Measurements from ENCODE around the gene SSU72. TPM values are rescaled to one million over a fixed set of nuclear protein-coding genes. Genes with fewer than 3 reads are reported as not detected.
A peak's percentile ranks its signal among the peaks of the same experiment; 100 is the strongest.

SSU72 gene
- polyA plus RNA-seq, 1 donor from 2014 or later: 56.2 TPM

DNA sequence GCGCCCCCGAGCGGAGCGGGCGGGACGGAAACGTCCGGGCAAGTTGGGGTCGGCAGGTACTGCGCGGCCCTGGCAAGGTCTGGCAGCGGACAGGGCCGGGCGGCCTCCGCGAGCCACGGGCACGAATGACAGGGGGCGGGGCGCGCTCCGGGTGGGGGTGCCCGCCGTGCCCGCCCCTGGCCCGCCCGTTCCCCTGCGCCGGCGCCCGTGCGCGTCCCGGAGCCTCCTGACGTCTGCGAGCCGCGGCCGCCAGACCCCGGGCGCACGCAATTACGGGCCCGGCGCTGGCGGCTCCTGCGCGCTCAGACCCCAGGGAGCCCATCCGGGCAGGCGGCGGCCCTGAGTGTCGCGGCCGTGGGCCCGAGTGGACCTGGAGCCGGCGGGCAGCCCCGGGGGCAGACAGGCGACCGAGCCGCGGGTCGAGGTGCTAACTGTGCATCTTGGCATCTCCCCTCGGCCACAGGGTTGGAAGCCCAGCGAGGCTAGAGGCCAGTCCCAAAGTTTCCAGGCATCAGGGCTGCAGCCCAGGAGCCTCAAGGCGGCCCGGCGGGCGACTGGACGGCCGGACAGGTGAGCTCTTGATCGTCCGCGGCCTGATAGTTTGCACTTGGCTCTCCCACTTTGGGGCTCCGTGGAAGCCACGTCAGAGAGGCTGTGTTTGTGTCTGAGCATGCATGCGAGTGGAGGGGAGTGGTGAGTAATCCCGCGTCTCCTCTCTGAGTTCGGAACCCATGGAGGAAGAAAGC, 41.6 kb upstream of the SSU72 start:
- Histone ChIP-seq H3K9ac (ENCODE audit: low read length) (peak overlapping the region; percentile 99), H3K79me2 (replicated peaks; ENCODE audit: insufficient read depth, low read length) (peaks cover 13% of the 10 kb centered on the region), H3K9me3 (ENCODE audit: low read length) (no peaks in the 10 kb centered on the region), H3K27me3 (ENCODE audit: insufficient read depth, low read depth, low read length) (no peaks in the 10 kb centered on the region), H4K20me1 (ENCODE audit: insufficient read depth) (no peaks in the 10 kb centered on the region), H3K9me2 (ENCODE audit: insufficient read depth, low read length) (no peaks in the 10 kb centered on the region), H3F3A (ENCODE audit: insufficient read depth, low read length, poor library complexity, severe bottlenecking) (no peaks in the 10 kb centered on the region), H2AFZ (ENCODE audit: low read depth, low read length) (no peak overlapping the region), H3K4me2 (ENCODE audit: low read length) (peak overlapping the region; percentile 94), H3K27ac (ENCODE audit: low read length) (no peak overlapping the region), H3K36me3 (ENCODE audit: insufficient read depth, low read length) (no peaks in the 10 kb centered on the region), H3K4me3 (ENCODE audit: low read length) (peak overlapping the region; percentile 100)
- TF ChIP-seq, protein P1, sequence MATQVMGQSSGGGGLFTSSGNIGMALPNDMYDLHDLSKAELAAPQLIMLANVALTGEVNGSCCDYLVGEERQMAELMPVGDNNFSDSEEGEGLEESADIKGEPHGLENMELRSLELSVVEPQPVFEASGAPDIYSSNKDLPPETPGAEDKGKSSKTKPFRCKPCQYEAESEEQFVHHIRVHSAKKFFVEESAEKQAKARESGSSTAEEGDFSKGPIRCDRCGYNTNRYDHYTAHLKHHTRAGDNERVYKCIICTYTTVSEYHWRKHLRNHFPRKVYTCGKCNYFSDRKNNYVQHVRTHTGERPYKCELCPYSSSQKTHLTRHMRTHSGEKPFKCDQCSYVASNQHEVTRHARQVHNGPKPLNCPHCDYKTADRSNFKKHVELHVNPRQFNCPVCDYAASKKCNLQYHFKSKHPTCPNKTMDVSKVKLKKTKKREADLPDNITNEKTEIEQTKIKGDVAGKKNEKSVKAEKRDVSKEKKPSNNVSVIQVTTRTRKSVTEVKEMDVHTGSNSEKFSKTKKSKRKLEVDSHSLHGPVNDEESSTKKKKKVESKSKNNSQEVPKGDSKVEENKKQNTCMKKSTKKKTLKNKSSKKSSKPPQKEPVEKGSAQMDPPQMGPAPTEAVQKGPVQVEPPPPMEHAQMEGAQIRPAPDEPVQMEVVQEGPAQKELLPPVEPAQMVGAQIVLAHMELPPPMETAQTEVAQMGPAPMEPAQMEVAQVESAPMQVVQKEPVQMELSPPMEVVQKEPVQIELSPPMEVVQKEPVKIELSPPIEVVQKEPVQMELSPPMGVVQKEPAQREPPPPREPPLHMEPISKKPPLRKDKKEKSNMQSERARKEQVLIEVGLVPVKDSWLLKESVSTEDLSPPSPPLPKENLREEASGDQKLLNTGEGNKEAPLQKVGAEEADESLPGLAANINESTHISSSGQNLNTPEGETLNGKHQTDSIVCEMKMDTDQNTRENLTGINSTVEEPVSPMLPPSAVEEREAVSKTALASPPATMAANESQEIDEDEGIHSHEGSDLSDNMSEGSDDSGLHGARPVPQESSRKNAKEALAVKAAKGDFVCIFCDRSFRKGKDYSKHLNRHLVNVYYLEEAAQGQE (IDR thresholded peaks at IDR 0.05; ENCODE audit: borderline replicate concordance): no peak
- TF ChIP-seq POLR2AphosphoS5 (IDR thresholded peaks at IDR 0.05) (no peak), RAD21 (conservative IDR thresholded peaks at IDR 0.05) (no peak), MXI1 (conservative IDR thresholded peaks at IDR 0.05; ENCODE audit: poor library complexity, severe bottlenecking) (no peak), EZH2 (IDR thresholded peaks at IDR 0.05; ENCODE audit: borderline replicate concordance, insufficient read depth, low read length, poor library complexity, severe bottlenecking) (no peak)

DNA sequence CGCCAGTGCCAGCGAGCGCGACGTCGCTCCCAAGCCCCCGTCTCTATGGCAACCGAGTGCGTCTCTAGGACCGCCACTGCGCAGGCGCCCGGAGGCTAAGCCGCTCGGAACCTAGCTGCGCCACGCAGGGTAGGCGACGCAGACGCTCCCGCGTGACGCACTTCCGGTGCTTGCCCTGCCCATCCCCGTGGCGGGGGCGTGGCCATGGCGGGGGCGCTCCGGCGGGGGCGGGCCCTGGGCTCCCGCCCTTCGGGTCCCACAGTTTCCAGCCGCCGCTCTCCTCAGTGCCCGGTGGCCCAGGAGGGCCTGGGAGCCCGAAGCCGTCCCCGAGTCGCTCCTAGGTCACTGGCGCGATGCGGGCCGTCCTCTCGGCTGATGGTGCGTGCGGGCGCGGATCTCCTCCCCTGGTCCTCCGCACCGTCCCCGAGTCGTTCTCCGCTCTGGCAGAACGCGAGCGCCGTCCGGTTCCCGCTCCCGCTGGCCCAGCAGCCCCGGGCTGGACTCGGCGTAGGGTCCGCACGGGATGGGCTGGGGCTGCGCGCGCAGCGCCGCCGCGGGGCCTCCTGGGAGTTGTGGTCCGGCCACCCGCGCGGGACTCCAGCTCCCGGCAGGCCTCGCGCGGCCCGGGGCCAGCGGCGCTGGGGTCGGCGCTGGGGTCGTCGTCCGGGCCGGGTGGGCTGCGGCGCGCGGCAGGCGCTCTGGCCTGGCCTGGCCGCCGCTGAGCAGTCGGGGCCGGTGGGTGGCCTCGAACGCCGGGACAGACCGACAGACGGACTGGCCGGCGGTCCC, 40.8 kb upstream of the SSU72 start, which contains the start of gene MIB2:
Gene MIB2 (plus strand): TSS at position 245 of the 789 bp plus-strand sequence. CDS start 7,953 bp downstream, outside the sequence.
- no peaks in the 10 kb centered on the region for H3K36me3 ChIP-seq (ENCODE audit: insufficient read depth, low read length)
- H2AFZ ChIP-seq (ENCODE audit: low read depth, low read length): peak within 1 kb of the TSS; percentile 69
- no peaks in the 10 kb centered on the region for H3K9me2 ChIP-seq (ENCODE audit: insufficient read depth, low read length)
- H3K4me2 ChIP-seq (ENCODE audit: low read length): peak within 1 kb of the TSS; percentile 94
- no peaks in the 10 kb centered on the region for H4K20me1 ChIP-seq (ENCODE audit: insufficient read depth)
- no peaks in the 10 kb centered on the region for H3K9me3 ChIP-seq (ENCODE audit: low read length)
- peak within 1 kb of the TSS; percentile 100 for H3K4me3 ChIP-seq (ENCODE audit: low read length)
- H3K79me2 ChIP-seq (replicated peaks; ENCODE audit: insufficient read depth, low read length): peaks cover 13% of the 10 kb centered on the region
- H3K27ac ChIP-seq (ENCODE audit: low read length): peak within 1 kb of the TSS; percentile 99
- peak within 1 kb of the TSS; percentile 99 for H3K9ac ChIP-seq (ENCODE audit: low read length)
- no peaks in the 10 kb centered on the region for H3K27me3 ChIP-seq (ENCODE audit: insufficient read depth, low read depth, low read length)
- TF ChIP-seq POLR2AphosphoS5 (IDR thresholded peaks at IDR 0.05) (peak; percentile 82), RAD21 (conservative IDR thresholded peaks at IDR 0.05) (no peak), SMC3 (conservative IDR thresholded peaks at IDR 0.05; ENCODE audit: poor library complexity) (no peak), EP300 (conservative IDR thresholded peaks at IDR 0.05; ENCODE audit: poor library complexity, severe bottlenecking) (peak; percentile 66), TAF1 (IDR thresholded peaks at IDR 0.05; ENCODE audit: low read depth) (no peak), MXI1 (conservative IDR thresholded peaks at IDR 0.05; ENCODE audit: poor library complexity, severe bottlenecking) (peak; percentile 67)
- TF ChIP-seq, protein P2, sequence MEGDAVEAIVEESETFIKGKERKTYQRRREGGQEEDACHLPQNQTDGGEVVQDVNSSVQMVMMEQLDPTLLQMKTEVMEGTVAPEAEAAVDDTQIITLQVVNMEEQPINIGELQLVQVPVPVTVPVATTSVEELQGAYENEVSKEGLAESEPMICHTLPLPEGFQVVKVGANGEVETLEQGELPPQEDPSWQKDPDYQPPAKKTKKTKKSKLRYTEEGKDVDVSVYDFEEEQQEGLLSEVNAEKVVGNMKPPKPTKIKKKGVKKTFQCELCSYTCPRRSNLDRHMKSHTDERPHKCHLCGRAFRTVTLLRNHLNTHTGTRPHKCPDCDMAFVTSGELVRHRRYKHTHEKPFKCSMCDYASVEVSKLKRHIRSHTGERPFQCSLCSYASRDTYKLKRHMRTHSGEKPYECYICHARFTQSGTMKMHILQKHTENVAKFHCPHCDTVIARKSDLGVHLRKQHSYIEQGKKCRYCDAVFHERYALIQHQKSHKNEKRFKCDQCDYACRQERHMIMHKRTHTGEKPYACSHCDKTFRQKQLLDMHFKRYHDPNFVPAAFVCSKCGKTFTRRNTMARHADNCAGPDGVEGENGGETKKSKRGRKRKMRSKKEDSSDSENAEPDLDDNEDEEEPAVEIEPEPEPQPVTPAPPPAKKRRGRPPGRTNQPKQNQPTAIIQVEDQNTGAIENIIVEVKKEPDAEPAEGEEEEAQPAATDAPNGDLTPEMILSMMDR (IDR thresholded peaks at IDR 0.05; ENCODE audit: poor library complexity, severe bottlenecking): no peak
- H3F3A ChIP-seq (ENCODE audit: insufficient read depth, low read length, poor library complexity, severe bottlenecking): no peaks in the 10 kb centered on the region

All from neural cell (in vitro differentiated cells).